H9 (cell line): ENCODE results near the gene MAEA. TPM values are rescaled to one million over a fixed set of nuclear protein-coding genes. Genes with fewer than 3 reads are reported as not detected.

Source experiments
- DNase-seq: peaks from one replicate; pipeline ENCODE4 v3.0.0-alpha.2; 2017
- H2AFZ ChIP-seq: one replicate; pipeline ENCODE4 v1.6.1; 2013; ENCODE audit warnings: mild to moderate bottlenecking, low read length, control low read depth, moderate library complexity
- H2AK5ac ChIP-seq: 2 replicates; pipeline ENCODE4 v1.6.1; 2013; ENCODE audit warnings: low read length, control low read depth, mixed read lengths; ENCODE audit not compliant: insufficient read length
- H2BK120ac ChIP-seq: one replicate; pipeline ENCODE4 v1.6.1; 2013; ENCODE audit warnings: low read depth, mild to moderate bottlenecking, low read length, control low read depth, inconsistent platforms; ENCODE audit not compliant: poor library complexity, severe bottlenecking
- H2BK12ac ChIP-seq: 2 replicates; pipeline ENCODE4 v1.6.1; 2013; ENCODE audit warnings: low read length, control low read depth, mixed read lengths, low read depth; ENCODE audit not compliant: insufficient read length
- H2BK15ac ChIP-seq: 2 replicates; pipeline ENCODE4 v1.6.1; 2013; ENCODE audit warnings: low read depth, low read length, control low read depth
- H2BK20ac ChIP-seq: one replicate; pipeline ENCODE4 v1.6.1; 2013; ENCODE audit warnings: low read depth, mild to moderate bottlenecking, low read length, control low read depth, inconsistent platforms; ENCODE audit not compliant: poor library complexity, severe bottlenecking
- H2BK5ac ChIP-seq: 2 replicates; pipeline ENCODE4 v1.6.1; 2013; ENCODE audit warnings: low read length, control low read depth, mixed read lengths; ENCODE audit not compliant: insufficient read length
- H3K14ac ChIP-seq: 2 replicates; pipeline ENCODE4 v1.6.1; 2013; ENCODE audit warnings: low read length, control low read depth; ENCODE audit not compliant: insufficient read depth
- H3K18ac ChIP-seq: 2 replicates; pipeline ENCODE4 v1.6.1; 2013; ENCODE audit warnings: low read depth, mild to moderate bottlenecking, mixed read lengths, low read length, control low read depth; ENCODE audit not compliant: insufficient read length
- H3K23ac ChIP-seq: 2 replicates; pipeline ENCODE4 v1.6.1; 2013; ENCODE audit warnings: low read length, control low read depth, mixed read lengths, low read depth; ENCODE audit not compliant: insufficient read length
- H3K23me2 ChIP-seq: 2 replicates; pipeline ENCODE4 v1.6.1; 2013; ENCODE audit warnings: low read depth, mild to moderate bottlenecking, mixed read lengths, low read length, control low read depth; ENCODE audit not compliant: insufficient read length, poor library complexity, severe bottlenecking
- H3K27ac ChIP-seq: 2 replicates; pipeline ENCODE4 v1.5.1; 2013; ENCODE audit warnings: low read length, control low read depth, mixed read lengths, low read depth; ENCODE audit not compliant: insufficient read length
- H3K27me3 ChIP-seq: 2 replicates; pipeline ENCODE4 v1.6.1; 2013; ENCODE audit warnings: low read length, control low read depth, inconsistent platforms; ENCODE audit not compliant: insufficient read depth
- H3K4ac ChIP-seq: 2 replicates; pipeline ENCODE4 v1.6.1; 2013; ENCODE audit warnings: low read depth, mild to moderate bottlenecking, control low read depth, inconsistent platforms, low read length, moderate library complexity
- H3K4me1 ChIP-seq: 2 replicates; pipeline ENCODE4 v1.6.1; 2013; ENCODE audit warnings: low read length, control low read depth, inconsistent platforms; ENCODE audit not compliant: insufficient read depth
- H3K4me2 ChIP-seq: 2 replicates; pipeline ENCODE4 v1.6.1; 2013; ENCODE audit warnings: low read length, control low read depth, mixed read lengths; ENCODE audit not compliant: insufficient read length, insufficient read depth
- H3K56ac ChIP-seq: 2 replicates; pipeline ENCODE4 v1.6.1; 2013; ENCODE audit warnings: low read depth, mild to moderate bottlenecking, mixed read lengths, low read length, control low read depth; ENCODE audit not compliant: insufficient read length
- H3K79me1 ChIP-seq: 2 replicates; pipeline ENCODE4 v1.6.1; 2013; ENCODE audit warnings: low read depth, mild to moderate bottlenecking, moderate library complexity, low read length, control low read depth, inconsistent platforms; ENCODE audit not compliant: insufficient read depth, poor library complexity, severe bottlenecking
- H3K79me2 ChIP-seq: 2 replicates; pipeline ENCODE4 v1.6.1; 2013; ENCODE audit warnings: low read length, control low read depth, inconsistent platforms; ENCODE audit not compliant: insufficient read depth
- H3K9ac ChIP-seq: 2 replicates; pipeline ENCODE4 v1.6.1; 2013; ENCODE audit warnings: low read length, control low read depth, mixed read lengths; ENCODE audit not compliant: insufficient read length; ENCODE audit errors: extremely low read depth
- H3K9me3 ChIP-seq: one replicate; pipeline ENCODE4 v1.6.1; 2013; ENCODE audit warnings: low read depth, low read length, inconsistent platforms; ENCODE audit not compliant: control insufficient read depth
- H3T11ph ChIP-seq: one replicate; pipeline ENCODE4 v1.6.1; 2013; ENCODE audit warnings: mild to moderate bottlenecking, low read length, control low read depth, inconsistent platforms
- H4K20me1 ChIP-seq: one replicate; pipeline ENCODE4 v1.6.1; 2013; ENCODE audit not compliant: control insufficient read depth, insufficient read length, insufficient read depth
- H4K5ac ChIP-seq: 2 replicates; pipeline ENCODE4 v1.6.1; 2013; ENCODE audit warnings: low read depth, mild to moderate bottlenecking, mixed read lengths, low read length, control low read depth; ENCODE audit not compliant: insufficient read length
- H4K8ac ChIP-seq: replicated peaks from 2 replicates; pipeline ENCODE4 v1.6.1; 2013; ENCODE audit warnings: low read length, control low read depth, mixed read lengths, low read depth; ENCODE audit not compliant: insufficient read length
- H4K91ac ChIP-seq: 2 replicates; pipeline ENCODE4 v1.6.1; 2013; ENCODE audit warnings: low read depth, mild to moderate bottlenecking, moderate library complexity, mixed read lengths, low read length, control low read depth; ENCODE audit not compliant: insufficient read length
- H3K27ac Mint-ChIP-seq, 3 experiments: 2 replicates in 2 of 3; 3 replicates in 1 of 3; pipeline ENCODE4 v1.8.0; 2020 to 2021; ENCODE audit warnings: mixed read lengths in 3 of 3, mild to moderate bottlenecking in 1 of 3, moderate library complexity in 1 of 3
- H3K27me3 Mint-ChIP-seq: 2 replicates; pipeline ENCODE4 v1.8.0; 2021; ENCODE audit warnings: low read depth, mild to moderate bottlenecking, moderate library complexity, mixed read lengths
- H3K36me3 Mint-ChIP-seq, 3 experiments: 2 replicates in 2 of 3; 3 replicates in 1 of 3; pipeline ENCODE4 v1.8.0; 2020 to 2021; ENCODE audit warnings: low read depth in 3 of 3, mixed read lengths in 3 of 3; ENCODE audit not compliant: insufficient read depth in 1 of 3
- H3K4me1 Mint-ChIP-seq, 2 experiments: 2 replicates each; pipeline ENCODE4 v1.8.0; 2020; ENCODE audit warnings: mixed read lengths in 2 of 2
- H3K4me3 Mint-ChIP-seq, 2 experiments: 2 replicates in 1 of 2; 3 replicates in 1 of 2; pipeline ENCODE4 v1.8.0; 2020 to 2021; ENCODE audit warnings: mild to moderate bottlenecking in 2 of 2, mixed read lengths in 2 of 2, moderate library complexity in 1 of 2
- H3K9me3 Mint-ChIP-seq, 2 experiments: 2 replicates in 1 of 2; 3 replicates in 1 of 2; pipeline ENCODE4 v1.8.0; 2020; ENCODE audit warnings: mild to moderate bottlenecking in 2 of 2, mixed read lengths in 2 of 2, moderate library complexity in 1 of 2
- CTCF ChIP-seq: fragments of 200-600 bp; sonication (generic); conservative IDR thresholded peaks from 3 replicates; pipeline ENCODE4 v1.8.0; 2021; ENCODE audit warnings: antibody characterized with exemption, mild to moderate bottlenecking
- WGBS: extraction: QIAGEN DNeasy Blood & Tissue Kit; methylation state at CpG from one replicate; pipeline ENCODE4 v1.1.7; 2013; ENCODE audit warnings: missing lambda C conversion rate, low lambda C conversion rate, mixed read lengths; ENCODE audit not compliant: insufficient read length; ENCODE audit errors: extremely low coverage; 5-methylcytosine and 5-hydroxymethylcytosine counted together
- total RNA-seq: library from RNA; stranded (reverse); gene quantifications from 2 replicates; pipeline ENCODE4 v1.2.1, GENCODE V29; 2021

MAEA gene
- total RNA-seq, 1 experiment from 2014 or later: 85.6 TPM

- no peak overlapping the region for H2AFZ ChIP-seq
- no peak overlapping the region for H3T11ph ChIP-seq
- no peak overlapping the region for H2BK12ac ChIP-seq
- Mint-ChIP-seq H3K4me3 (no peak overlapping the region), H3K4me1 (no peaks in the 10 kb centered on the region), H3K9me3 (peaks cover 44 to 47% of the 10 kb centered on the region in 2 experiments), H3K27me3 (peaks cover 18% of the 10 kb centered on the region), H3K27ac (no peak overlapping the region), H3K36me3 (peaks cover 0 to 8% (median 6%) of the 10 kb centered on the region in 3 experiments; a peak in 3 of 7 replicates)
- H3K56ac ChIP-seq: no peak overlapping the region
- no peaks in the 10 kb centered on the region for H4K20me1 ChIP-seq
- no peaks in the 10 kb centered on the region for H3K23me2 ChIP-seq
- H3K9ac ChIP-seq: no peak overlapping the region
- H3K23ac ChIP-seq: no peak overlapping the region
- no peak overlapping the region for H2BK15ac ChIP-seq
- no peak for TF ChIP-seq CTCF
- H3K79me1 ChIP-seq: no peaks in the 10 kb centered on the region
- no peak overlapping the region for H3K18ac ChIP-seq
- no CpG with 5 or more reads among the region's 5 CpGs for WGBS
- H3K27ac ChIP-seq: no peak overlapping the region
- H4K8ac ChIP-seq: no peak overlapping the region
- no peak overlapping the region for H4K5ac ChIP-seq
- H2BK20ac ChIP-seq: no peak overlapping the region
- no peak overlapping the region for H2BK5ac ChIP-seq
- no peaks in the 10 kb centered on the region for H3K4me1 ChIP-seq
- no peak for DNase-seq
- H3K4ac ChIP-seq: no peak overlapping the region
- no peak overlapping the region for H3K14ac ChIP-seq
- H3K4me2 ChIP-seq: no peak overlapping the region
- no peak overlapping the region for H4K91ac ChIP-seq
- no peaks in the 10 kb centered on the region for H3K27me3 ChIP-seq
- H2AK5ac ChIP-seq: no peak overlapping the region
- no peaks in the 10 kb centered on the region for H3K9me3 ChIP-seq
- H3K79me2 ChIP-seq: no peaks in the 10 kb centered on the region
- no peak overlapping the region for H2BK120ac ChIP-seq
Measured at GRCh38 chr4:1271686-1272085, 18.0 kb upstream of the MAEA start.
